Psoas muscle (tissue), 8 donors: ENCODE data around the gene HS1BP3. TPM values are rescaled to one million over a fixed set of nuclear protein-coding genes. Genes with fewer than 3 reads are reported as not detected.

Experiments
- ATAC-seq, 4 donors: fragments of 200-7000 bp; cut with Tn5 transposase; one replicate each; pipeline ENCODE4 v1.9.1; 2020; ENCODE audit warnings: moderate library complexity in 3 of 4, mild to moderate bottlenecking in 2 of 4
- DNase-seq, 2 donors: peaks; one replicate each; pipeline ENCODE4 v3.0.0-alpha.2; 2020
- H3K27ac ChIP-seq: fragments of 200-600 bp; one replicate; pipeline ENCODE4 v1.8.0; 2022
- H3K27me3 ChIP-seq, 3 donors: fragments of 200-600 bp in 1 of 3; one replicate each; pipeline versions ENCODE4 v1.6.1 to v1.8.0; 2013 to 2022; ENCODE audit warnings: low read length in 2 of 3, mild to moderate bottlenecking in 2 of 3, moderate library complexity in 1 of 3; ENCODE audit not compliant: insufficient read depth in 3 of 3
- H3K36me3 ChIP-seq, 2 donors: fragments of 200-600 bp in 1 of 2; one replicate each; pipeline versions ENCODE4 v1.6.1 to v1.8.0; 2013 to 2022; ENCODE audit warnings: low read depth in 1 of 2, mild to moderate bottlenecking in 1 of 2, moderate library complexity in 1 of 2; ENCODE audit not compliant: insufficient read depth in 1 of 2
- H3K4me1 ChIP-seq: fragments of 200-600 bp; one replicate; pipeline ENCODE4 v1.8.0; 2022
- H3K4me3 ChIP-seq: fragments of 200-600 bp; one replicate; pipeline ENCODE4 v1.8.0; 2022; ENCODE audit warnings: mild to moderate bottlenecking
- H3K9me3 ChIP-seq: fragments of 200-600 bp; one replicate; pipeline ENCODE4 v1.8.0; 2022
- CTCF ChIP-seq: fragments of 200-600 bp; IDR thresholded peaks from one replicate; pipeline ENCODE4 v1.8.0; 2022; ENCODE audit warnings: antibody characterized with exemption
- WGBS, 3 donors: extraction: QIAGEN DNeasy Blood & Tissue Kit; methylation state at CpG; one replicate each; pipeline versions ENCODE4 v1.1.6 to v1.1.7; 2013; 5-methylcytosine and 5-hydroxymethylcytosine counted together
- intact Hi-C, 2 donors: fragments of 100-400 bp; cut with DNase I; formaldehyde crosslinking; loops; one replicate each; pipeline versions ENCODE4 v1.11.0 to v1.14.2; 2022
- polyA plus RNA-seq, 3 donors: library from polyadenylated mRNA; stranded (reverse); fragments of 200-250 nt; gene quantifications; one replicate each; pipeline ENCODE4 v1.2.3, GENCODE V29; 2013
- total RNA-seq, 4 donors: library from RNA; stranded (reverse); fragmentation: NEBNext Ultra II Directional in 2 of 4; extraction: Animal tissue kit (Norgen Biotek cat#: 25700) in 2 of 4; gene quantifications; one replicate each; pipeline versions ENCODE4 v1.2.1 to v1.2.4, GENCODE V29; 2021 to 2023
- donor health status: healthy with polysubstance abuse.
- donor health status: DM: no; HTN: no; CAD: no; lungs with moderate emphysema.
- donor health status: Bipolar disorder and iron deficiency.
- donor health status: healthy.
- donor health status: DM: yes; HTN: yes; CAD: no.
- donor health status: DM: no; HTN: no; CAD: no.
- donor health status: DM: no; HTN: no; CAD: no.
- donor health status: DM: yes; HTN: yes; CAD: no.

The HS1BP3 gene
- total and polyA plus RNA-seq, 7 donors: 9.2 to 20.6 (median 12.1) TPM

- 69 to 71% (median 69%) methylated on average over 10 of the region's 10 CpGs for WGBS, 3 donors
- H3K27me3 ChIP-seq: no peaks in the 10 kb centered on the region
- peak overlapping the region; percentile 46 for H3K27ac ChIP-seq
- intact Hi-C loops: no loop called here
- no peaks in the 10 kb centered on the region for H3K36me3 ChIP-seq
- no peaks in the 10 kb centered on the region for H3K9me3 ChIP-seq
- TF ChIP-seq CTCF: no peak
- DNase-seq (peak in 1 of 2 donors; percentile 43), ATAC-seq (no peak)
- no peak overlapping the region for H3K4me3 ChIP-seq
- peaks cover 30% of the 10 kb centered on the region for H3K4me1 ChIP-seq
Measured at GRCh38 chr2:20573620-20574422, 77.1 kb downstream of the HS1BP3 start.

DNA sequence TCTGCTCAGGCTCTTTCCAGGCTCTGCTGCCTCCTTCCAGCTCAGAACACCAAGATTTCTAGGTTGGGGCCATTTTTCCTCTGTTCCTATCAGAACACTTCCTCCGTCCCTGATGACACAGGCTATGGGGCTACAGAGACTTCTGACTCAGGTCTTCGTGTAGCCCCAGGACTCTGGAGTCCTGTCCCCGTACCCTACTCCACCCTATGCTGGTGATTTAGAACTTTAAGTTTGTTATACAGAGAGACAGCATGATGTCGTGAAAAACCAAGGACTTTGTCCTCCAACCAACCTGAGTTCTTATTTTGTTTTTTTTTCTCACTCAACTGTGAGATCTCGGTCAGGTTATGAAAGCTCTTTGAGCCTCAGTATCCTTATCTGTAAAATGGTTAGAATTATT lies 78.7 kb downstream of the HS1BP3 start:
- H3K4me3 ChIP-seq: no peak overlapping the region
- intact Hi-C loops: no loop called here
- no peaks in the 10 kb centered on the region for H3K27me3 ChIP-seq
- TF ChIP-seq CTCF: no peak
- no peak for ATAC-seq
- H3K36me3 ChIP-seq: no peaks in the 10 kb centered on the region
- DNase-seq: no peak
- WGBS, 3 donors: 96 to 97% (median 96%) methylated on average over 5 of the region's 5 CpGs
- no peak overlapping the region for H3K27ac ChIP-seq
- no peaks in the 10 kb centered on the region for H3K9me3 ChIP-seq
- H3K4me1 ChIP-seq: peaks cover 21% of the 10 kb centered on the region

- peaks cover 21% of the 10 kb centered on the region for H3K4me1 ChIP-seq
- ATAC-seq: no peak
- H3K9me3 ChIP-seq: no peaks in the 10 kb centered on the region
- H3K27me3 ChIP-seq: no peaks in the 10 kb centered on the region
- TF ChIP-seq CTCF: no peak
- DNase-seq: no peak
- H3K4me3 ChIP-seq: no peak overlapping the region
- 92 to 95% (median 93%) methylated on average over 6 to 7 of the region's 7 CpGs for WGBS, 3 donors
- intact Hi-C loops: no loop called here
- H3K27ac ChIP-seq: no peak overlapping the region
- H3K36me3 ChIP-seq: no peaks in the 10 kb centered on the region
Measured at GRCh38 chr2:20571644-20572215, 79.2 kb downstream of the HS1BP3 start.

GRCh38 chr2:20571231-20571630 lies 79.7 kb downstream of the HS1BP3 start:
- no peak for TF ChIP-seq CTCF
- WGBS, 3 donors: 84 to 87% (median 85%) methylated on average over 10 of the region's 10 CpGs
- Histone ChIP-seq H3K4me3 (no peak overlapping the region), H3K36me3 (no peaks in the 10 kb centered on the region), H3K4me1 (peaks cover 21% of the 10 kb centered on the region), H3K27ac (no peak overlapping the region), H3K27me3 (no peaks in the 10 kb centered on the region), H3K9me3 (no peaks in the 10 kb centered on the region)
- DNase-seq (no peak), ATAC-seq (no peak)
- intact Hi-C loops: no loop called here
